Measurements from ENCODE around the gene MICAL1.

DNA sequence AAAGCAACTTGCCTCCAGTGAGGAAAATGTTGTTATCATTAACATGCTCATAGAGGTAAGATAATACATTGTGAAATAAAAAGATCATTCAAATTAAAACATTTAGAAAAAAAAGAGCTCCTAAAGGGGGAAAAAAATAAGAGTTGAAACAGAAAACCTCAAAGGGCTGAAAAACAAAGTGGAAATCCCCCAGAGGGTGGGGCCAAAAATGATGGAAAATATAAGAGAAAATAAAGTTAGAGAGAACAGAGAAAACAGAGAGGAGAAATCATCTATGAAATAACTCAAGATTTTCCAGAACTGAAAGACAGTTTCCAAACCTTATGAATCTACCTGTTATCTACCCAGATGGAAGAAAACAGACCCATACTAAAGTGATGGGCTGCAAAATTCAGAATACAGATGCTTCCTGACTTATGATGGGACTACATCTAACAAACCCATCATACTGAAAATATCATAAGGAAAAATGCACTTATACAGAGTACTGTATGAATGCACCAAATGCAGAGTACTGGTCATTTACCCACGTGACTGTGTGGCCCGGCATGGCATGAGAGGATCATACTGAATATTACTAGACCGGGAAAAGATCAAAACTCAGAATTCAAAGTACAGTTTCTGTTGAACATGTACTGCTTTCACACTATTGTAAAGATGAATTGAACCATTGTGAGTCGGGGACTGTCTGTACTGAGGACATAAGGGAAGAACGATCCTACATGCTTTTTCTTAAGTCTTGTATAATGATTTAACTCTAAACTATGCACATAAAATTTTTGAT is 23.5 kb upstream of the MICAL1 start:
- TF ChIP-seq CTCF (IDR thresholded peaks at IDR 0.05) (no peak), POLR2A (IDR thresholded peaks at IDR 0.05) (no peak)

All from thyroid gland (tissue), 4 donors.